ENCODE measurements around the gene CENPX. TPM values are rescaled to one million over a fixed set of nuclear protein-coding genes. Genes with fewer than 3 reads are reported as not detected.
A peak's percentile ranks its signal among the peaks of the same experiment; 100 is the strongest.

The CENPX gene
- total RNA-seq, 1 donor from 2014 or later: 40.2 TPM

GRCh38 chr17:82033359-82034085 is 10.8 kb upstream of the CENPX start:
- intact Hi-C loops (cut with DNase I): loop anchor here (5.0 to 10.0 kb wide), 2 partner anchors 124 to 301 kb away; partner anchors contain the start of gene SECTM1
- ATAC-seq: no peak
- no peak for DNase-seq
- Histone ChIP-seq H3K36me3 (no peaks in the 10 kb centered on the region), H3K4me1 (peaks cover 22% of the 10 kb centered on the region), H3K27me3 (no peaks in the 10 kb centered on the region), H3K4me3 (no peak overlapping the region), H3K9me3 (no peaks in the 10 kb centered on the region), H3K27ac (no peak overlapping the region)
- no peak for TF ChIP-seq CTCF (IDR thresholded peaks at IDR 0.05)

DNA sequence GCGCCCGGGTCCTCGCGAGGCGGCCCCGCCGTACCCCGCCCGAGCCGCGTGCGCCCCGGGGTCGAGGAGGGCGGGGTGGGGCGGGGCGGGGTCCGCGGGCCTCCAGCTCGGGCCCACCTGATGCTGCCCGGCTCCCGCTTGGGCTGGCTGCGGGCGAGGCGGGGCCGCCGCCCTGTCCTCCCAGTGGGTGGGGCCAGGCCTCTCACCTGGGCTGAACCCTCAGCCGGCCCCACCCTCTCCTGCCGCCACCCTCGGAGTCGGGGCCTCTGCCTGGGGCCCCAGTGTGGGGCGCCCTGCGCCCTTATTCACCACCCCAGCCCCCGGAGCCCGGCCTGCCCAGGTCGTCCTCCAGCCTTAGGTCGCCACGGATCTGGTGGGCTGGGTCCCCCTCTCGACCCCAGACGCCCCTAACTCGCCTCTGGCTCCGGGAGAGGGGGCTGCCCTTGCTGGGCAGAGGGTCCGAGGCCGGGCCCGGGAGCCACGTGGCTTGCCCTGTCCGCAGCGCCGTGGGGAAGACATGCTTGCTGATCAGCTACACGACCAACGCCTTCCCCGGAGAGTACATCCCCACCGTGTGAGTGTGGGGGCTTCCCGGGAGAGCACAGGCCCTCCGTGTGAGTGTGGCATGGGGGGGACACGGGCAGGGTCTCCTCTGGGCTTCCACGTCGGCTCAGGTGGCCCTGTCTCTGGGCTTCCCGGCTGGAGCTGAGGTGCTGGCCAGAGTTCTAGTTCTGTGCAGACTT is 9.4 kb upstream of the CENPX start:
- Histone ChIP-seq H3K36me3 (no peaks in the 10 kb centered on the region), H3K4me1 (peaks cover 17% of the 10 kb centered on the region), H3K9me3 (no peaks in the 10 kb centered on the region), H3K27me3 (no peaks in the 10 kb centered on the region), H3K4me3 (peak overlapping the region; percentile 30), H3K27ac (no peak overlapping the region)
- DNase-seq (no peak), ATAC-seq (peak; percentile 52)
- TF ChIP-seq CTCF (IDR thresholded peaks at IDR 0.05): no peak
- intact Hi-C loops (cut with DNase I): loop anchor here (5.0 to 10.0 kb wide), 2 partner anchors 125 to 303 kb away; partner anchors contain the start of gene SECTM1

DNA sequence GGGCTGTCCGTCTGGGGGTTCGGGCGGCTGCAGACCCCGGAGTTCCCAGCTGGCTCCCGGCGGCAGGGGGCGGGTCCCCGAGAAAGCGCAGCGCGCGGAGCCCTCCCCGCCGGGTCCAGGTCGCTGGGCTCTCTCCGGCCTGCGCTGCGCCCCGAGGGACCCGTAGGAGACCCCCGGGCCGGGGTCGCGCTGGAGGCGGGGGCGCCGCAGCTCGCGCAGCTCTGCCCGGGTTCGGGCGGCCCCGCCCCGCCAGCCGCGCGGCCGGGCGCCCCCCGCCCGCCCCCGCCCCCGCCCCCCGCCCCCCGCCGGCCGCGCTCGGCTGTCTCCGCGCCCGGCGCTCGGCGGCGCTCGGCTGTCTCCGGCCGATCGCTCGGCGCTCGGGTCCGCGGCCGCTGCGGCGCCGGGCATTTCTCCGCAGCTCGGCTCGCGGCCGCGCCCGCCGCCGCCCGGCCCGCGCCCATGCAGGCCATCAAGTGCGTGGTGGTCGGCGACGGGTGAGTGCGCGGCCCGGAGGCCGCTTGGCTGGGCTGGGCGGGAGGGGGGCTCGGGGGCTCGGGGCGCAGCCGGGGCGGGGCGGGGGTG is 8.7 kb upstream of the CENPX start, which contains the start of gene RAC3:
Gene RAC3, plus strand, starts transcription at position 376 of the 582 bp plus-strand sequence. Its CDS starts 84 bp downstream, at position 460.
- TF ChIP-seq CTCF (IDR thresholded peaks at IDR 0.05): no peak
- peak within 1 kb of the TSS; percentile 56 for H3K4me3 ChIP-seq
- peaks cover 13% of the 10 kb centered on the region for H3K4me1 ChIP-seq
- DNase-seq (no peak), ATAC-seq (peak; percentile 0)
- H3K9me3 ChIP-seq: no peaks in the 10 kb centered on the region
- no peaks in the 10 kb centered on the region for H3K27me3 ChIP-seq
- intact Hi-C loops (cut with DNase I): loop anchor here (5.0 to 10.0 kb wide), 2 partner anchors 126 to 303 kb away; partner anchors contain the start of gene SECTM1
- no peak within 1 kb of the TSS for H3K27ac ChIP-seq
- no peaks in the 10 kb centered on the region for H3K36me3 ChIP-seq

DNA sequence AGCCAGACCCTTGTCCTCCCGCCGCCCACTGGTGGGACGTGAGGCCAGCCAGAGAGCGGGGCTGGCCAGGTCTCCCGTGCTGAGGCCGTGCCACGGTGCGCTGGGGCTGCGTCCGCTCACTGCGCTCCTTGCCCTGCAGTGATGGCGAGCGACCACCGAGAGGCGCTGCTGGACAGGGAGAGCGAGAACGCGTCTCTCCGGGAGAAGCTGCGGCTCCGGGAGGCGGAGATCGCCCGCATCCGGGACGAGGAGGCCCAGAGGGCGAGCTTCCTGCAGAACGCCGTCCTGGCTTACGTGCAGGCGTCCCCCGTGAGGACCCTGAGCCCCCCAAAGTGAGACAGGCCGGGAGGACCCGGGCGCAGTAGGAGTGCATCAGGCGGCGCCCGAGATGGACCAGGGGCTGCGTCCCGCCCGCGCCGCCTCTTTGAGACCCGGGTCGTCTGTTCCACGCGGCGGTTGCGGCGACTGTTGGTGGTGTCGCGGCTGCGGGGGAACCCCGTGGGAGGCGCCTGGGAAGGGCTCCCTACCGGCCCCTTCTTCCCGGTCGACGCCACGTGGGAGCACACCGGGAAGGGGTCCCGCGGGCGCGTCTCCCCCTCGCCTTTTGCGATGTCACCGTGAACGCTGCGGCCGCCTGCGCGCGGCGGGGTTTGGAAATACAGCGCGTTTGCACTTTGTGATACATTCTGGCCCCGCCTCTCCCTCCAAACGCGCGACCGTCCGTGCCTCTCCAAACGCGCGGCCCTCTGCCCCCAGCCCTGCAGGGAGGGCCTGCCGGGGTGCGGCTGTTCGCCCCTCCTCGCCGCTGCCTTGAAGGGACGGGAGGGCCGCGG is 8.0 kb upstream of the CENPX start:
- peak; percentile 91 for ATAC-seq
- no peak overlapping the region for H3K27ac ChIP-seq
- peak; percentile 93 for DNase-seq
- intact Hi-C loops (cut with DNase I): loop anchor here (5.0 to 10.0 kb wide), 2 partner anchors 127 to 304 kb away; partner anchors contain the start of gene SECTM1
- H3K9me3 ChIP-seq: no peaks in the 10 kb centered on the region
- peak overlapping the region; percentile 56 for H3K4me3 ChIP-seq
- no peaks in the 10 kb centered on the region for H3K36me3 ChIP-seq
- TF ChIP-seq CTCF (IDR thresholded peaks at IDR 0.05): peak; percentile 96
- peaks cover 9% of the 10 kb centered on the region for H3K4me1 ChIP-seq
- H3K27me3 ChIP-seq: no peaks in the 10 kb centered on the region

DNA sequence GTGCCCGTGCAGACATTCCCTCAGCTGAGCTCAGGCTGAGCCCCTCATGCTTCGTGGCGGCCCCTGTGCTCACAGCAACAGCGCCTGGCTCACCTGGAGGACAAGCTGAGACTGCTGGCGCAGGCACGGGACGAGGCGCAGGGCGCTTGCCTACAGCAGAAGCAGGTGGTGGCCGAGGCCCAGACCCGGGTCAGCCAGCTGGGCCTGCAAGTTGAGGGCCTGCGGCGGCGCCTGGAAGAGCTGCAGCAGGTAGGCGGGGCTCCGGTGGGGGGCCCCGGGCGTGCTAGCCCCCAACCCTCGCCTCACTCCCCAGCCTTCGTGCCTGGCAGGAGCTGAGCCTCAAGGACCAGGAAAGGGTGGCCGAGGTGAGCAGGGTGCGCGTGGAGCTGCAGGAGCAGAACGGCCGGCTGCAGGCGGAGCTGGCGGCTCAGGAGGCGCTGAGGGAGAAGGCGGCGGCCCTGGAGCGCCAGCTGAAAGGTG is 7.4 kb upstream of the CENPX start:
- Histone ChIP-seq H3K36me3 (no peaks in the 10 kb centered on the region), H3K4me1 (peaks cover 9% of the 10 kb centered on the region), H3K27me3 (no peaks in the 10 kb centered on the region), H3K27ac (no peak overlapping the region), H3K4me3 (peak overlapping the region; percentile 56), H3K9me3 (no peaks in the 10 kb centered on the region)
- TF ChIP-seq CTCF (IDR thresholded peaks at IDR 0.05): no peak
- no peak for DNase-seq
- no peak for ATAC-seq
- intact Hi-C loops (cut with DNase I): loop anchor here (5.0 to 10.0 kb wide), 2 partner anchors 127 to 305 kb away; partner anchors contain the start of gene SECTM1

Measured in upper lobe of right lung (tissue), 1 donor.